Measurements from ENCODE around the gene BOK.

Gene BOK

GRCh38 chr2:241539616-241540374 is 18.8 kb upstream of the BOK start:
- DNase-seq = peak; percentile 52

- peak; percentile 74 for DNase-seq
Measured at GRCh38 chr2:241540401-241540770, 18.2 kb upstream of the BOK start.

- DNase-seq = peak; percentile 80
Measured at GRCh38 chr2:241540771-241541561, 17.6 kb upstream of the BOK start.

GRCh38 chr2:241541564-241542277 is 16.8 kb upstream of the BOK start:
- peak; percentile 51 for DNase-seq

GRCh38 chr2:241542278-241542605 is 16.3 kb upstream of the BOK start:
- no peak for DNase-seq

- peak; percentile 54 for DNase-seq
Measured at GRCh38 chr2:241545106-241545505, 13.4 kb upstream of the BOK start.

GRCh38 chr2:241545523-241546473 is 12.7 kb upstream of the BOK start:
- no peak for DNase-seq

GRCh38 chr2:241546771-241547498 is 11.6 kb upstream of the BOK start:
- peak; percentile 95 for DNase-seq

GRCh38 chr2:241547781-241548450 is 10.6 kb upstream of the BOK start:
- no peak for DNase-seq

GRCh38 chr2:241548451-241548835 is 10.1 kb upstream of the BOK start:
- no peak for DNase-seq

- DNase-seq = peak; percentile 54
Measured at GRCh38 chr2:241550616-241551580, 7.6 kb upstream of the BOK start.

- DNase-seq = no peak
Measured at GRCh38 chr2:241551599-241551997, 6.9 kb upstream of the BOK start.

GRCh38 chr2:241551998-241552737 is 6.4 kb upstream of the BOK start:
- DNase-seq = peak; percentile 52

- peak; percentile 27 for DNase-seq
Measured at GRCh38 chr2:241553512-241553830, 5.1 kb upstream of the BOK start.

- DNase-seq = peak; percentile 44
Measured at GRCh38 chr2:241553981-241554380, 4.6 kb upstream of the BOK start.

- peak; percentile 28 for DNase-seq
Measured at GRCh38 chr2:241554610-241555322, 3.8 kb upstream of the BOK start.

GRCh38 chr2:241555711-241556110 is 2.8 kb upstream of the BOK start:
- DNase-seq = peak; percentile 54

GRCh38 chr2:241556746-241557145 is 1.8 kb upstream of the BOK start:
- no peak for DNase-seq

Measured in islet precursor cell (in vitro differentiated cells).